ENCODE measurements around the gene KIF13A.

GRCh38 chr6:17820055-17820454 is 167.4 kb downstream of the KIF13A start:
- TF ChIP-seq CTCF (IDR thresholded peaks at IDR 0.05 in 2 of 3, conservative IDR thresholded peaks at IDR 0.05 in 1 of 3; ENCODE audit: insufficient read depth in 2 of 3, low read depth in 1 of 3, low read length in 3 of 3) (peak; percentile 29 to 38 (median 35); a peak in 3 of 6 replicates), MAX (CRISPR knock-in tag; IDR thresholded peaks at IDR 0.05) (peak; percentile 94), SMC3 (conservative IDR thresholded peaks at IDR 0.05; ENCODE audit: insufficient read depth, low read depth, low read length) (no peak; the same call in 1 of the 2 replicates)
